HCT116 (cell line): ENCODE measurements around the gene SLC12A8. TPM values are rescaled to one million over a fixed set of nuclear protein-coding genes. Genes with fewer than 3 reads are reported as not detected.

Experiments
- ATAC-seq: fragments of 200-7000 bp; cut with Tn5 transposase; 2 replicates; pipeline ENCODE4 v1.9.1; 2020; ENCODE audit warnings: mild to moderate bottlenecking, moderate library complexity
- BruUV-seq: library from RNA; stranded (reverse); fragments of 400-500 nt; replicated peaks from 2 replicates; lab custom pipeline; 2021; lab: Mats Ljungman, UMichigan
- CTCF ChIA-PET: fragments of 300-600 bp; sonication (Branson Sonifier 250); formaldehyde crosslinking; loops from one replicate; lab custom pipeline; 2021; ENCODE audit warnings: antibody characterized with exemption; lab: Charles Lee
- POLR2A ChIA-PET: fragments of 300-600, 350-600 bp; sonication (Branson Sonifier 250); formaldehyde crosslinking; loops from one replicate; lab custom pipeline; 2021; ENCODE audit warnings: antibody characterized with exemption; lab: Charles Lee
- RAD21 ChIA-PET, 2 experiments: fragments of 300-600 bp; sonication (Branson Sonifier 250); formaldehyde crosslinking; loops; one replicate each; lab custom pipeline; 2023; ENCODE audit warnings: low total read pairs in 2 of 2; ENCODE audit not compliant: uncharacterized antibody in 2 of 2, unreplicated experiment in 2 of 2, low non-redundant PET in 1 of 2; lab: Charles Lee
- DNase-seq: peaks from one replicate; pipeline ENCODE4 v3.0.0-alpha.2; 2010; ENCODE audit warnings: low read depth, low spot score
- H2AFZ ChIP-seq: fragments of 200-600 bp; shearing (Covaris generic), sonication (generic); 2 replicates; pipeline ENCODE4 v1.6.1; 2017; ENCODE audit warnings: low read depth, mixed run types, mixed read lengths, antibody characterized with exemption, low read length; ENCODE audit not compliant: poor library complexity, severe bottlenecking
- H3K27ac ChIP-seq: 2 replicates; pipeline ENCODE4 v1.5.1; 2012; ENCODE audit warnings: low read depth, low read length
- H3K27me3 ChIP-seq: fragments of 200-600 bp; sonication (generic); 2 replicates; pipeline ENCODE4 v1.6.1; 2016; ENCODE audit warnings: mixed run types, low read length, mixed read lengths; ENCODE audit not compliant: insufficient read depth
- H3K36me3 ChIP-seq, 2 experiments: fragments of 200-500 bp in 1 of 2; fragments of 200-600 bp in 1 of 2; sonication (Bioruptor generic) in 1 of 2; sonication (generic) in 1 of 2; 2 replicates each; pipeline versions ENCODE4 v1.5.1 to v1.6.1; 2014 to 2016; ENCODE audit warnings: low read length in 2 of 2, inconsistent platforms in 1 of 2, mixed read lengths in 1 of 2, mixed run types in 1 of 2; ENCODE audit not compliant: insufficient read depth in 2 of 2, control insufficient read depth in 1 of 2
- H3K4me1 ChIP-seq, 2 experiments: fragments of 200-600 bp in 1 of 2; sonication (generic) in 1 of 2; 2 replicates each; pipeline versions ENCODE4 v1.5.1 to v1.6.1; 2012 to 2017; ENCODE audit warnings: low read length in 2 of 2, inconsistent platforms in 1 of 2, mild to moderate bottlenecking in 1 of 2, mixed read lengths in 1 of 2, mixed run types in 1 of 2, moderate library complexity in 1 of 2; ENCODE audit not compliant: insufficient read depth in 2 of 2, control insufficient read depth in 1 of 2
- H3K4me2 ChIP-seq: fragments of 200-600 bp; sonication (generic); 2 replicates; pipeline ENCODE4 v1.6.1; 2017; ENCODE audit warnings: mixed run types, low read length, mixed read lengths
- H3K4me3 ChIP-seq, 2 experiments: fragments of 200-600 bp in 1 of 2; sonication (generic) in 1 of 2; replicated peaks in 1 of 2; 2 replicates each; pipeline ENCODE4 v1.5.1; 2011 to 2016; ENCODE audit warnings: low read length in 2 of 2, control low read depth in 1 of 2, low read depth in 1 of 2, mild to moderate bottlenecking in 1 of 2, mixed read lengths in 1 of 2, mixed run types in 1 of 2
- H3K79me2 ChIP-seq: fragments of 200-600 bp; sonication (generic); 2 replicates; pipeline ENCODE4 v1.6.1; 2017; ENCODE audit warnings: mild to moderate bottlenecking, mixed run types, low read length, moderate library complexity, mixed read lengths; ENCODE audit not compliant: insufficient read depth
- H3K9ac ChIP-seq: fragments of 200-600 bp; sonication (generic); 2 replicates; pipeline ENCODE4 v1.6.1; 2016; ENCODE audit warnings: low read length, mixed read lengths
- H3K9me2 ChIP-seq: fragments of 200-600 bp; sonication (generic), shearing (Covaris generic); 2 replicates; pipeline ENCODE4 v1.6.1; 2017; ENCODE audit warnings: mixed run types, mild to moderate bottlenecking, moderate library complexity; ENCODE audit not compliant: insufficient read depth
- H3K9me3 ChIP-seq, 2 experiments: fragments of 200-500 bp in 1 of 2; fragments of 200-600 bp in 1 of 2; sonication (Bioruptor generic) in 1 of 2; sonication (generic) in 1 of 2; 2 replicates each; pipeline ENCODE4 v1.6.1; 2014 to 2017; ENCODE audit warnings: low read length in 2 of 2, mixed read lengths in 2 of 2, inconsistent platforms in 1 of 2, low read depth in 1 of 2, mild to moderate bottlenecking in 1 of 2, mixed run types in 1 of 2, moderate library complexity in 1 of 2; ENCODE audit not compliant: control insufficient read depth in 1 of 2, insufficient read depth in 1 of 2
- H4K20me1 ChIP-seq: fragments of 200-600 bp; sonication (generic), shearing (Covaris generic); 2 replicates; pipeline ENCODE4 v1.6.1; 2017; ENCODE audit warnings: mixed run types, mild to moderate bottlenecking, moderate library complexity; ENCODE audit not compliant: insufficient read depth
- EZH2 ChIP-seq: fragments of 200-600 bp; sonication (generic); IDR thresholded peaks from 2 replicates; pipeline ENCODE4 v1.6.1; 2017; ENCODE audit warnings: antibody characterized with exemption, mixed run types
- POLR2A ChIP-seq: IDR thresholded peaks from 2 replicates; pipeline ENCODE4 v1.7.0; 2011; ENCODE audit warnings: borderline replicate concordance; ENCODE audit not compliant: insufficient read depth, insufficient read length; ENCODE audit errors: extremely low read depth
- POLR2AphosphoS5 ChIP-seq: IDR thresholded peaks from 2 replicates; pipeline ENCODE4 v1.6.1; 2011; ENCODE audit warnings: mild to moderate bottlenecking, low read depth, low read length, moderate library complexity
- REST ChIP-seq: IDR thresholded peaks from 2 replicates; pipeline ENCODE4 v1.6.1; 2012; ENCODE audit warnings: low read depth
- SIN3A ChIP-seq: IDR thresholded peaks from 2 replicates; pipeline ENCODE4 v1.6.1; 2012; ENCODE audit warnings: low read depth
- SRF ChIP-seq: IDR thresholded peaks from 2 replicates; pipeline ENCODE4 v1.6.1; 2012; ENCODE audit warnings: low read depth
- ZFX ChIP-seq: fragments of 450-650 bp; IDR thresholded peaks from 2 replicates; pipeline ENCODE4 v1.6.1; 2017
- intact Hi-C: fragments of 100-400 bp; cut with micrococcal nuclease; formaldehyde crosslinking; loops from 2 replicates; pipeline ENCODE4 v1.10.0; 2022
- total RNA-seq: library from RNA; stranded (reverse); gene quantifications from one replicate; pipeline ENCODE4 v1.2.1, GENCODE V29; 2021; ENCODE audit not compliant: unreplicated experiment
- TF ChIP-seq, protein P1 (sequence below): IDR thresholded peaks from 2 replicates; pipeline ENCODE4 v1.6.1; 2012
- TF ChIP-seq, protein P2 (sequence below): IDR thresholded peaks from 2 replicates; pipeline ENCODE4 v1.6.1; 2012

Gene SLC12A8
- total RNA-seq, 1 experiment from 2014 or later, result 19.9 TPM

GRCh38 chr3:125076464-125076863 is 136.1 kb downstream of the SLC12A8 start:
- DNase-seq (no peak), ATAC-seq (no peak)
- Histone ChIP-seq H4K20me1 (peaks cover 8% of the 10 kb centered on the region; the same call in 1 of the 2 replicates), H3K4me1 (peaks cover 11 to 30% of the 10 kb centered on the region in 2 experiments), H3K9me2 (no peaks in the 10 kb centered on the region), H3K79me2 (no peaks in the 10 kb centered on the region), H3K27ac (no peak overlapping the region), H3K4me3 (no peak overlapping the region), H3K4me2 (no peak overlapping the region), H3K27me3 (no peaks in the 10 kb centered on the region), H3K9me3 (no peaks in the 10 kb centered on the region), H3K36me3 (0 out of 4 replicates have a peak, but pooled peaks cover 0 to 10% of the 10 kb centered on the region in 2 experiments), H3K9ac (no peak overlapping the region), H2AFZ (no peak overlapping the region)
- ChIA-PET CTCF (no interaction called here), RAD21 (no interaction called here), POLR2A (no interaction called here)
- no TSS peak for BruUV-seq
- no peak for TF ChIP-seq SRF
- no peak for TF ChIP-seq POLR2A
- no peak for TF ChIP-seq POLR2AphosphoS5
- TF ChIP-seq, protein P1, sequence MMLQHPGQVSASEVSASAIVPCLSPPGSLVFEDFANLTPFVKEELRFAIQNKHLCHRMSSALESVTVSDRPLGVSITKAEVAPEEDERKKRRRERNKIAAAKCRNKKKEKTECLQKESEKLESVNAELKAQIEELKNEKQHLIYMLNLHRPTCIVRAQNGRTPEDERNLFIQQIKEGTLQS, result no peak
- TF ChIP-seq EZH2, result no peak
- no peak for TF ChIP-seq ZFX
- no peak for TF ChIP-seq SIN3A
- TF ChIP-seq REST, result no peak
- TF ChIP-seq, protein P2, sequence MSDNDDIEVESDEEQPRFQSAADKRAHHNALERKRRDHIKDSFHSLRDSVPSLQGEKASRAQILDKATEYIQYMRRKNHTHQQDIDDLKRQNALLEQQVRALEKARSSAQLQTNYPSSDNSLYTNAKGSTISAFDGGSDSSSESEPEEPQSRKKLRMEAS, result no peak
- intact Hi-C loops, result no loop called here
